Muscle layer of colon (tissue), 2 donors: Measurements from ENCODE around the gene MRPL14.
A peak's percentile ranks its signal among the peaks of the same experiment; 100 is the strongest.

Experiments used
- H3K27ac ChIP-seq: one replicate; pipeline ENCODE4 v1.7.0; 2013; ENCODE audit warnings: low read depth, mild to moderate bottlenecking, low read length, moderate library complexity
- H3K27me3 ChIP-seq, 2 donors: one replicate each; pipeline ENCODE4 v1.7.0; 2013; ENCODE audit warnings: low read length in 2 of 2, mild to moderate bottlenecking in 2 of 2; ENCODE audit not compliant: insufficient read depth in 2 of 2, control insufficient read depth in 1 of 2
- H3K36me3 ChIP-seq: one replicate; pipeline ENCODE4 v1.7.0; 2013; ENCODE audit warnings: mild to moderate bottlenecking, low read length; ENCODE audit not compliant: insufficient read depth
- H3K4me1 ChIP-seq: one replicate; pipeline ENCODE4 v1.7.0; 2013; ENCODE audit warnings: mild to moderate bottlenecking, low read length; ENCODE audit not compliant: insufficient read depth
- H3K4me3 ChIP-seq, 2 donors: one replicate each; pipeline ENCODE4 v1.7.0; 2013; ENCODE audit warnings: low read length in 2 of 2, low read depth in 1 of 2, mild to moderate bottlenecking in 1 of 2, moderate library complexity in 1 of 2
- H3K9ac ChIP-seq: one replicate; pipeline ENCODE4 v1.7.0; 2013; ENCODE audit warnings: low read length
- H3K9me3 ChIP-seq: one replicate; pipeline ENCODE4 v1.7.0; 2013; ENCODE audit warnings: mild to moderate bottlenecking, low read length
- donor health status: abdominal sarcoma.
- donor health status: Adenocarcinoma of cecum.

Gene MRPL14

GRCh38 chr6:44117397-44118128 is 9.7 kb downstream of the MRPL14 start:
- Histone ChIP-seq H3K27me3 (no peaks in the 10 kb centered on the region), H3K4me1 (peaks cover 32% of the 10 kb centered on the region), H3K4me3 (no peak overlapping the region), H3K27ac (no peak overlapping the region), H3K9ac (no peak overlapping the region), H3K36me3 (peaks cover 20% of the 10 kb centered on the region), H3K9me3 (no peaks in the 10 kb centered on the region)

- H3K9me3 ChIP-seq: no peaks in the 10 kb centered on the region
- H3K27ac ChIP-seq: no peak overlapping the region
- peak overlapping the region in 1 of 2 donors; percentile 33 for H3K4me3 ChIP-seq
- no peak overlapping the region for H3K9ac ChIP-seq
- peaks cover 27% of the 10 kb centered on the region for H3K36me3 ChIP-seq
- no peaks in the 10 kb centered on the region for H3K27me3 ChIP-seq
- H3K4me1 ChIP-seq: peaks cover 26% of the 10 kb centered on the region
Measured at GRCh38 chr6:44116641-44117382, 10.4 kb downstream of the MRPL14 start.

DNA sequence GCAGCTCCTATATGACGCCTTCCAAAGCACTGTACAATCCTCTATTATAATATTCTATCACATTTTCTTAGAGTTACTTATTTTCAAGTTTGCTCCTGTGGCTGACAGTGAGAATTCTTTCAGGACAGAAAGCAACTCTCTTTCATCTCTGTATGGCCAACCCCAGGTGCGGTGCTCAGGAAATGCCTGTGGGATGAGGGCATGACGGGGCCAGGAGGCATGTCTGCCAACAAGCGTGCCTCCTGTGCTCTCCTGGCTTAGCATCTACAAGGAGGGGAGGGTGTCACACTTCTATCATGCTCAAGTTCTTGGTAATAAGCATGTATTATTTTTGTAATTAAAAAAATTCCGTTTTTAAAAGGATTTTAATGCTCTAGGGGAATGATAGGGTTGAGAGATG is 11.4 kb downstream of the MRPL14 start:
- no peaks in the 10 kb centered on the region for H3K27me3 ChIP-seq
- H3K36me3 ChIP-seq: peaks cover 37% of the 10 kb centered on the region
- H3K27ac ChIP-seq: no peak overlapping the region
- no peak overlapping the region for H3K9ac ChIP-seq
- peaks cover 26% of the 10 kb centered on the region for H3K4me1 ChIP-seq
- H3K4me3 ChIP-seq: no peak overlapping the region
- H3K9me3 ChIP-seq: no peaks in the 10 kb centered on the region

GRCh38 chr6:44113414-44113813 is 13.8 kb downstream of the MRPL14 start:
- no peak overlapping the region for H3K27ac ChIP-seq
- peaks cover 47% of the 10 kb centered on the region for H3K36me3 ChIP-seq
- no peak overlapping the region for H3K4me3 ChIP-seq
- H3K4me1 ChIP-seq: peaks cover 16% of the 10 kb centered on the region
- H3K27me3 ChIP-seq: no peaks in the 10 kb centered on the region
- no peaks in the 10 kb centered on the region for H3K9me3 ChIP-seq
- H3K9ac ChIP-seq: no peak overlapping the region

GRCh38 chr6:44111434-44112417 is 15.5 kb downstream of the MRPL14 start:
- no peak overlapping the region for H3K9ac ChIP-seq
- no peak overlapping the region for H3K27ac ChIP-seq
- H3K4me1 ChIP-seq: peaks cover 7% of the 10 kb centered on the region
- H3K36me3 ChIP-seq: peaks cover 53% of the 10 kb centered on the region
- H3K27me3 ChIP-seq: no peaks in the 10 kb centered on the region
- H3K4me3 ChIP-seq: no peak overlapping the region
- no peaks in the 10 kb centered on the region for H3K9me3 ChIP-seq

- Histone ChIP-seq H3K9ac (no peak overlapping the region), H3K4me3 (no peak overlapping the region), H3K27ac (no peak overlapping the region), H3K4me1 (no peaks in the 10 kb centered on the region), H3K36me3 (peaks cover 53% of the 10 kb centered on the region), H3K27me3 (no peaks in the 10 kb centered on the region), H3K9me3 (no peaks in the 10 kb centered on the region)
Measured at GRCh38 chr6:44110966-44111365, 16.3 kb downstream of the MRPL14 start.

- H3K9me3 ChIP-seq: no peaks in the 10 kb centered on the region
- peaks cover 53% of the 10 kb centered on the region for H3K36me3 ChIP-seq
- no peak overlapping the region for H3K9ac ChIP-seq
- H3K4me3 ChIP-seq: no peak overlapping the region
- H3K4me1 ChIP-seq: peaks cover 1% of the 10 kb centered on the region
- H3K27ac ChIP-seq: no peak overlapping the region
- no peaks in the 10 kb centered on the region for H3K27me3 ChIP-seq
Measured at GRCh38 chr6:44110005-44110676, 17.1 kb downstream of the MRPL14 start.

DNA sequence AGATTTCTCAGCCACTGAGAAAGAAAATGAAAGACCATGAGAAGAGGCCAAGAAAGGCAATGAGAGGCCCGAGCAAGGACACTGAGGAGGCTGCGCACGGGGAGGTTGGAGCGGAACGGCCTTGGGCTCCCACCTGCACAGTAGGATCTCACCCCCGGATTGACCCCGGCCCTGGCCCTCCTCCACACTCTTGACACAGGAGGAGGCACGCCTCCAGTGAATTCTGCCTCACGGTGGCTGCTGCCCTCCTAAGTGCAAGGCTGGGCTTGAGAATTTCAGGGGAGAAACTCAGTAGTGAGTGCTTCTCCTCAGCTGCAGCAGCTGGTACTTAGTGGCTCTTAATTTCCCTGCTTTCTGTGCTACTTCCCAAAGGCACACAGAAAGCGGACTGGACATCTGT is 18.0 kb downstream of the MRPL14 start:
- Histone ChIP-seq H3K9ac (no peak overlapping the region), H3K27me3 (no peaks in the 10 kb centered on the region), H3K4me1 (peaks cover 5% of the 10 kb centered on the region), H3K27ac (no peak overlapping the region), H3K9me3 (no peaks in the 10 kb centered on the region), H3K4me3 (no peak overlapping the region), H3K36me3 (peaks cover 53% of the 10 kb centered on the region)

DNA sequence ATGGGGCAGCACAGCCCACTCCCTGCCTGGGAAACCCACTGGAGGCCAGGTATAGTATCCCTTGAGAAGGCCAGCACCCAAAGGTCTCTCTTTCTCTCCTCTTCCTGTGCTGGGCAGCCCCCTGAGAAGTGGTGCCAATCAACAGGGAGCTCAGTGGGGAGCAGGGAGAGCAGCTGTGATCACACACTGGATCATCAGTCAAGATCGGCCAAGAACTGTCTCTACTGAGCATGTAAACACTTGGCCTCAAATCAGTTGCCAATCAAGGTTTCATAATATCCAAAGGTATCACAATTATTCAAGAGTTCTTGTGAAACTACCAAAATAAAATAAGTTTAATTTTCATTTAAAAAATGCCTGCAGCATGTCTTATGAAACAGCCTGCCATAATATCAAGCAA is 18.8 kb downstream of the MRPL14 start:
- Histone ChIP-seq H3K36me3 (peaks cover 50% of the 10 kb centered on the region), H3K9ac (no peak overlapping the region), H3K4me1 (peaks cover 5% of the 10 kb centered on the region), H3K4me3 (no peak overlapping the region), H3K27ac (no peak overlapping the region), H3K27me3 (no peaks in the 10 kb centered on the region), H3K9me3 (no peaks in the 10 kb centered on the region)

DNA sequence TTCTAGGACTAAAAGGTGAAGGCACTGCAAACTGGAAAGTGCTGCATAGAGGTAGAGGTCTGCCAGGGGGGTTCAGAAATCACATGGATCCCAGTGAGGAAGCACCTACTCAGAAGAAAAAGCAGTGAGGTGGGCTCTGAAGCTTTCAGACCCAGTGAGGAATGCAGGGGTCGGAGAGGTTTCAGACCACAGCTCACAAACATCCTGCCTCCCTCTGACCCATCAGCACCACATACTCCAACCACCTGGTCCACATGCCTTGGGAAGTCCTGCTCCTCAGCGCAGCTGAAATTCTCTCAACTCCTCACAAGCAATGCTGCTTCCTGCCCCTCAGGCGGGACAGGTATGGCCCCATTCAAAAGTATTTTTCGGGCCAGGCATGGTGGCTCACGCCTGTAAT is 20.2 kb downstream of the MRPL14 start:
- Histone ChIP-seq H3K9me3 (no peaks in the 10 kb centered on the region), H3K4me1 (peaks cover 5% of the 10 kb centered on the region), H3K4me3 (no peak overlapping the region), H3K36me3 (peaks cover 37% of the 10 kb centered on the region), H3K27ac (no peak overlapping the region), H3K27me3 (no peaks in the 10 kb centered on the region), H3K9ac (no peak overlapping the region)
